Muscle of back (tissue), 11 donors: Measurements from ENCODE around the gene DNMT3A. TPM values are rescaled to one million over a fixed set of nuclear protein-coding genes. Genes with fewer than 3 reads are reported as not detected.
"Not testable (repeated sequence)": the region's sequence is repeated elsewhere in the genome, so short reads cannot be mapped to it uniquely, and the experiment has no call there.

Experiments used
- DNase-seq, 3 donors: peaks; one replicate each; pipeline versions ENCODE4 v3.0.0 to v3.0.0-alpha.2; 2013
- polyA plus RNA-seq, 10 donors: library from polyadenylated mRNA; unstranded; fragments of 120-200 nt; gene quantifications; one replicate each; pipeline ENCODE4 v1.2.1, GENCODE V29; 2013; ENCODE audit not compliant: insufficient read length in 10 of 10

Gene DNMT3A
- polyA plus RNA-seq, 10 donors: 45.6 to 60.4 (median 51.7) TPM

DNA sequence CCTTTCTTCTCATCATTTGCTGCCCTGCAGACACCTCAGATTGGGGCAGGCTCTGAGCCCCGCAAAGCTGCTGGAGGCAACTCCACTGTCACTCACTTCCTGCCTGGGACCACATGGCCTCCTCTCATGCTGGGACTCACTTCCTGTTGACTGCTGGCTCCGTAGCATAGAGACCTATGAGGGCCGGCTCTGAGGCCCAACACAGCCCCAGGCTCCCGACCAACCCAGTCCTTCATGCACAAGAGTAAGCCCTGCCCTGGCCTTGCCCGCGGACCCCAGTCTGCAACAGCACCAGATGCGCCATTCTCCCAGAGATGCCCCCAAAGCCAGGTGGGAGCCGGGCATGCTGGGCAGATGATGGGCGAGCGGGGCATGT, 55.7 kb downstream of the DNMT3A start:
- DNase-seq: no peak

DNA sequence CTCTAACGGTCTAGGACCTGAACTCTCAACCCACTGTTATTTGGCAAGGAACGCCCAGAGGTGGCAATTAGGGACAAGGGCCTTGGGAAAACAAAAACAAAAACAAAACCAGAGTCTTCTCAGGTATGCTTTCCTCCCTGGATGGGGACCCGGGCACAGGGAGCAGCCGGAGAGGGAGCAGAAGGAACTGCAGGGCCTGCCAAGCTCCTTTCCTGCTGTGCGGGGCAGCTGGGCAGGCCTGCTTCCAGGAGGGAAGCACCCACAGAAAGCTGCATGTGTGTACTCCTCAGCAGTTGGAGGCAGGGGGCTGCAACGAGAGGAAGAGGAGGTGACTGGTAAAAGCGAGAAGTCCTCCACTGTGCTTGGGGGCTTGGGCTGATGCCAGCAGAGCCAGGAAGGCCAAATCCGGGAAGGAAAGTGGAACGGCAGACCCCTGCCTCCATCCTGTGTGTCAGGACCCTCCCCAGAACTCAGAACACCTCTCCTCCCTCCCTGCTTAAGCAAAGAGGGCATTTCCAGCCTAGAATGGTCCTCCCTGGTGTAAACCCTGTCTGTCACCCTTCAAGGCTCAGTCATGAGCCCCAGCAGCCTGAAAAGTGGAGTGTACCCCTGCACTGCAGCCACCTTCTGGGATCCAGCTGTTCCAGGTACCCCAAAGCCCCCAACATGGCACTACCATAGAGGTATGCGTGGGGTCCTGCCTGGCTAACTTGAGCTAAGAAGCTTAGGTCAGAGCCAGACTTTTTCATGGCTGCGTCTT, 56.3 kb downstream of the DNMT3A start:
- DNase-seq: no peak

DNA sequence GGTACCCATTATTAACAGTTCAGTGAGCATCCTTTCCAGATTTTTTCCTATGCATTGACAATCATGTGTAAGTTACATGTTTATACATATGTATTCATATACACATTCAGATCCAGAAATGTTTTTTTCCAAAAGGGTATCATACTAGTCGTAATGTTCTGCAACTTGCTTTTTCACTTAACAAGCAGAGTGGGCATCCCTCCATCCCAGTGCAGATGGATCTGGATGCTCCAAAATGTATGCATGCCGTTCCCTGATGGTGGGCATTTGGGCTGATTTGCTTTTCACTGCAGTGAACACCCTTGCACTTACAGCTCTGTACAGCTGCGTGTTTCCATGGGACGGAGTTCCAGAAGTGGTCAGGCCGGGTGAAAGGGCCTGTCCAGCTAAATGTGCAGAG, 57.0 kb downstream of the DNMT3A start:
- DNase-seq: no peak

DNA sequence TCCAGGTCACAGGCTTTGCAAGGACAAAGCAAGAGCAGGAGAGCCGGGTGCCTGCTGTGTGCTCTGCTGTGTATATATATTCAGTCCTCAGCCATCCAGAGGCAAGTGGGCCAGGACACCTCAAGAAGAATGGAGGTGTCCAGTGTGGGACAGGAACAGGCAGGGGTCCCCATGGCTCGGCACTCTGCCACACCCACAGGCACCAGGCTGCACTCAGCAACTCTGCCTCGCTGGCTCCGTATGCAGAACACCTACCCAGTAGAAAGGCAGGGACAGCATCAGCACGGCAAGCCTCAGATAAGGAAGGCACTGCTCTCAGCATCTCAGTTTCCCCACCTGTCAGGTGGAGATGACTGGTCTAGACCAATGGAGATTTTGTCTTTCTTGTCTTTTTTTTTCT, 57.8 kb downstream of the DNMT3A start:
- no peak for DNase-seq

DNA sequence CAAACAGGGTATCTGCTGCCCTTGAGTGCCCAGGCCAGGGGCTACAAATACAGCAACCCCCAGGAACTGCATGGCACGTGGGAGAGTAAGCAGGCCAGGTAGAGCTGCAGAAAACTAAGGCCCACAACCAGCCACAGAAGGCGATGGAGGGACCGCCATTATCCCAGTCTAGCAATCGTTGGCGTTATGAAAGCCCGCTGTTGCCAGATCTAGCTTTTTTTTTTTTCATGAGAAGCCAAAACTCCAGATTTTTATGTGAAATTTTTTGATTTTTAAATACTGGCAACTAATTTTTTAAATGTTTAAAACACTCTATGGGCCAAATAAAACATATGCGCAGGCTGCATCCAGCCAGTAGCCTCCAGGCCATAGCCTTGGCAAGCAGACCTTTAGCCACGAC, 59.8 kb downstream of the DNMT3A start:
- no peak for DNase-seq

DNA sequence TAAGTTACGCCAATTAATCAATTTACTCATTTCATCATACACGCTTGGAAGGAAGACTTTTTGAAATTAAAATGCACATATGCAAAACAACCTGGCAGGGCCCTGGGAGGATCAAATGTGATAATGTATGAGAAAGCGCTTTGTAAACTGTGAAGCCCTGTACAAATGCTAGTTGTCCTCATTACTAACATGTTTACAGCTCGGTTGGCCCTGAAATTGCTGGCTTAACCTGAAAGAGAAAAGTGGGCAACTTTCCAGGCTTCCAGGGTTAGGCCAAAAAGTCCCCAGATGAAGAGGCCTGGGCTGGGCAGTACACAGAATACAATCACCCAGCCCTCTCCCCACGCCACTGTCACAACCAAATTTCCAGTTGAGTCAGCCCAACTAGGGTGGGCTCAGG, 60.2 kb downstream of the DNMT3A start:
- no peak for DNase-seq

DNA sequence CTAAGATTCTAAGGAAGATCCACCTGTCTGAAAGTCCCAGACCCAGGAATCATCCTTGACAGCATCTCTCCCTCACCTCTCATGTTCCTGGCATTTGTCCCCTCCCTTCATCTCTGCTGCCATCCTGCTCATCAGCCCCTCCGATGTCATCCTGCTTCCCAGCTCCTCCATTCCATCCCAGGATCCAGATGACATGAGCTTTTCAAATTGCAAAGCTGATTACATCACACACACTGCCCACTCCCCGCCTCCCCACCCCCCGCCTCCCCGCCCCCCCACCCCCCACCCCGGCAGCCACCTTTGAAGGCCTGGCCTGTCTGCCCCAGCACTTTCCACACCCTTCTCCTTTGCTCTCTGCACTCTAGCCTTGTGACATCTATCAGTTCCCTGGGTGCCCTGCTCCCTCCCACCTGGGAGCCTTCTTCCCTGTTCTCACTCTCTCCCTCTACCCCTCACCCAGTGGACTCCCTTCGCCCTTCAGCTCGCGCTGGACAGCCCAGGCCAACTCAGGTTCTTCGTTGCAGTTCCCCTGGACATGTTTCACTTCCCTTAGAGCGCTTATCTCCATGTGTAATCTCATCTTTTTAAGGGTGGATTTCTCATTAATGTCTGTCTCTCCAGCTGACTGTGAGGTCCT, 61.6 kb downstream of the DNMT3A start:
- DNase-seq: no peak

DNA sequence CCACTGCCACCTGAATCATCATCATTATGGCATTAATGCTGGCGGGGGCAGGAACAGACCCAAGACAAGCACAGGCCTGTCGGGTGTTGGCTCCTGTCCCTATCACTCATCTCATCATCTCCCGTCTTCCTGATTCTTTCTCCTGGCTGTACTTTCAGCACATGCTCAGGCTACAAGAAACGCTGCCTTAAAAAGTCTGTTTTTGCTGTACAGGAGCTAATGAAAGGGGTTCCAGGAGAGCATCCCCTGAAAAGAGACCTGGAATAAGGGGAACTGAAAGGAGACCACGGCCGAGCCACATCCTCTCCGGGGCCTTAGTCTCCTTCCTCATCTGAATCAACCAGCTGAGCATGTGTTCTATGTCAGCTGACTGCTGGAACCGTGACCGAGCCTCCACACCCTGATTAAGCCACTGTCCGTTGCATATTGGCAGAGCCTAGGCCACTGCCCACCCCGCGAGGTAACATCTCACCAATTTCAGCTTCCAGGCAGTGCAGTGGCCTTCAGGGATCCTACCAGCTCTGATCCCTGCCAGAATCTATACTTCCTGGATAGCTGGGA, 62.6 kb downstream of the DNMT3A start:
- peak in 2 of 3 donors; percentile 60 to 72 for DNase-seq

DNA sequence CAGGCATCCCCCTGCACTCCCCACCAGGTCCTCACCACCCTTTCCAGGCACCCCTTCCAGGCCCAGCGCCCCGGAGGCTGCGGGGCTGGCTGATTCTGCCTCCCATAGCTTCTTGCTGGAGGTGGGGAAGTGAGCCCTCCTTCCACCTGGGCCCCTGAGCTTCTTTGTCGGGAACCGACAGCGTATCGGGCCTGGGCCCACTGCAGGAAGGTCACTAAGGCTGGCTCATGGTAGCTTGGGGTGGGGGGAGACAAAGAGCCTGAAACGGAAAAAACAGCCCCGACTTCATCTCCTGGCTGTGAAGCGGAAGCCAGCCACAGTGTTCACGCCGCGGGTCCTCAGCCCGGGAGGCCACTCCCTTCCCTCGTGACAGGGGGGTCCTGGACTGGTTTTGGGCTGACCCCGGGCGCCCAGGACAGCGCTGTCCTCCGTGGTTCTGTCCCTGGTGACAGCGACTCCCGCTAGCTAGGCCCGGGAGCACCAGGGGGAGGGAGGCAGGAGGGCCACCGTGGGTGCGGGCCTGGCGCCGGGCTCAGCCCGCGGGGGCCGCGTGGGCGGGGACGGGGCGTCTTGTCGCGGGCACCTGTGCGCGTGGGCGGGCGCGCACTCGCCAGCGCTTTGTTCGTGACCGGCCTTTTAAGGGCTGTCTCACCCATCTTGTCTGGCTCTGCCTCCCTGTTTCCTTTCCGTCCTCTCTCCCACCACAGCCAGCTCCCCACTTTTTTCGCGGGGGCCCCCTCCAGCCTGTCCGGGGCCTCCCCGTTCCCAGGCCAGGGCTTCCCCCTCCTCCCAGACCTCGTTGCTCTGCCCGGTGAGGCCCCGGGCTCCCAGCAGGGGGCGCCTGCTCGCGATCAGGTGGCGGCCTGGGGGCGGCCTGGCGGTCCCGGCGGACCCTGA, 64.9 kb downstream of the DNMT3A start:
- DNase-seq: peak; percentile 49 to 85 (median 76)

DNA sequence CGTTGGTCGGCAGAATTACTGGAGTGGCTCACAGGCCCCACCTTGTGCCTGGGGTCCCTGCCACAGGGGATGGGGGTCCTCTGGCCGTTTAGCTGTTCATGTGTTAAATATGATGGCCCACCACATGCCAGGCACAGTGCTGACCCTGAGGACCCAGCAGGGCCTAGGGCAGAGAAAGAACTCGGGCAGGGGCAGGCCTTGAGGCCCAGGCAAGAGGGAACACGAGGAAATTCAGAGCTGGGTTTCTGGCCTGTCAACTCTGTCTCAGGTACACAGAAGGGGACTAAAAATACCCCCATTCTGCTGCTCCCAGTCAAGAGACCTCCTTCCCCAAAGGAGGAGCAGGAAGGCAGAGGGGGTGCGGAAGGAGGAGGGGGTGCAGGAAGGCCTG, 66.2 kb downstream of the DNMT3A start:
- DNase-seq: no peak

DNA sequence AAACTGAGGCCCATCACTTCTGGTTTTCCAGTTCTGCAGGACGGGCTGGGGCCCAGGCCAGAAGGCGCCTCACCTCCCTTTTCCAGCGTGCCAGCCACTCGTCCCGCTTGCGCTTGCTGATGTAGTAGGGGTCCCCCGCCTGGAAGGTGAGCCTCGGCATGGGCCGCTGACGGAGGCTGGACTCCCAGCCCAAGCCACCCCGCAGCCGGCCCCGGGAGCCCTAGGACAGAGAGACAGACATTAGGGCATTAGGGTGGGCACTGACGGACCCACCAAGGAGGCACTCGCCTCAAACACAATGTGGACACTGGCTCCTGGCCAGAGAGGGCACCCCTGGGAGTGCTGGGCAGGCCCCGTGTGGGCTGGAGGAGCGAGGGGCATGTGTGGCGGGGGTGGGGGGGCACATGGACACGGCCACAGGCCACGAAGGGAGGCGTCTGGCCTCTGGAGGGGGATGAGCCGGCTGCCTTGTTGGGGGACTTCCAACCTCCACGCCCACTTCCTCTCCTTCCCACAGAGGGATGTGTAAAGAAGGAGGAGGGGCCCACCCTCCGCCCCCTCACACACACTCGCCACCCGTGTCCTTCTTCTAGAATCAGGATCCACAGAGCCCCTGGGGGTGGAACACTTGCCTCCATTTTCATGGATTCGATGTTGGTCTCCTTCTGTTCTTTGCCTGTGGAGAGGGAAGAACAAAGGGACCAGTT, 66.7 kb downstream of the DNMT3A start:
- peak in 2 of 3 donors; percentile 63 to 81 for DNase-seq

DNA sequence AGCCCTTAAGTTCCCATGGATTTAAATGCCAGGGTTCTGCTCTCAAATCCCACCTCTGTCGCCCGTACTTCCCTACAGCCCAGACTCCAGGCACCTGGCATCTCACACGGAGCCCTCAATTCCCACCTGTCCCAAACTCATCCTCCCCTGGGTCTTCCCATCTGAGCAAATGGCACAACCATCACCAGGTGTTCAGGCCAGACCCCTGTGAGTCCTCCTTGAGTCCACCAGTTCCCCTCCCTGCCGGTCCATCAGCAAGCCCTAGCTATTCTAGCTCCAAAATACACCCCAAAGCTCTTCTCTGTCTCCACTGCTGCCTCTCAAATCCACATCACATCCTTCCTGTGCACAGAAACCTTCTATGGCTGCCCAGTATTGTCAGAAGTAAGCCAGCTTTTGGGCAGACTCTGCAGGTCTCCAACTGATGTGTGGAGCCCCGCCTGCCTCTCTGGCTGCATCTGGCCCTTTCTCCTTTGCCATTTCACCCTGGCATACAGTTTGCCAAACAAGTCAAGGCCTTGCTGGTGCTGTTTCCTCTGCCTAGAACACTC, 67.7 kb downstream of the DNMT3A start:
- no peak for DNase-seq

DNA sequence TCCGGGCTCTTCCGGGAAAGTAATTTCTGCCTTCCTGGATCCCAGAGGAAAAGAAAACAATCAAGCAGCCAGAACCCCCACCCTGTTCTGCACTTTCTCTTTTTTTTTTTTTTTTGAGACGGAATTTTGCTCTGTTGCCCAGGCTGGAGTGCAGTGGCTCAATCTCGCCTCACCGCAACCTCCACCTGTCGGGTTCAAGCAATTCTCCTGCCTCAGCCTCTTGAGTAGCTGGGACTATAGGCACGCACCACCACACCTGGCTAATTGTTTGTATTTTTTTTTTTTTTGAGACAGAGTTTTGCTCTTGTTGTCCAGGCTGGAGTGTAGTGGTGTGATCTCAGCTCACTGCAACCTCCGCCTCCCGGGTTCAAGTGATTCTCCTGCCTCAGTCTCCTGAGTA, 69.0 kb downstream of the DNMT3A start:
- not testable (repeated sequence) for DNase-seq

DNA sequence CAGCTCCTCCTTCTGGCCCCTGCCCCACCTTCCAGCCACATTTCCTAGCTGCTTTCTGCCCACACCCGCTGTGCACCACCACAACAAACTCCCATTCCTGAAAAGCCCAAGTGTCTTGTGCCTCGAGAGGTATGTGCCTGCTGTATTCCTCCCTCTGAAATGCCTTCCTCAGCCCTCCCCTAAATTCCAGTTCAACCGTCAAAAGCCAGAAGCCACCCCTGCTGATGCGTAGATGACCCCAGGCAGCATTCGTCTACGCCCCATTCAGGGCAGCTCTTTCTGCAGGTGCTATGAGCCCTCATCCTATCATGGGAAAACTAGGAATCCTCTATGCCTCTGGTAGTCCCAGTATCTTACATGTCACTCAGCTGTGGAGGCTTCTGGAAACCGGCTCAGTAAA, 71.7 kb downstream of the DNMT3A start:
- DNase-seq: no peak

DNA sequence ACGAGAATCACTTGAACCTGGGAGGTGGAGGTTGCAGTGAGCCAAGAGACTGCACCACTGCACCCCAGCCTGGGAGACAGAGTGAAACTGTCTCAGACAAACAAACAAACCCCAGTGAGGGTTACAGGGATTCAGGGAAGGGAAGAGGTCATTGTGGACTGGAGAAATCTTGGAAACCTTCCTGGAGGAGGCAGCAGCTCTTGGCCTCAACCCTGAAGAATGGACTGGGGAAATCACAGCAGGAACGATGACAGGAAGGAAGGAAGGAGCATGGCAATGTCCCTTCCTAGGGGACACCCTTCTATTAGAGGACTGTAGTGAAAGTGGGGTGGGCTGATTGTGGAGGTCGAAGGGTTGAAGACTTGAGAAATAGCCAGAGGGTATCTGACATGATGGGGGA, 72.5 kb downstream of the DNMT3A start:
- DNase-seq: no peak

DNA sequence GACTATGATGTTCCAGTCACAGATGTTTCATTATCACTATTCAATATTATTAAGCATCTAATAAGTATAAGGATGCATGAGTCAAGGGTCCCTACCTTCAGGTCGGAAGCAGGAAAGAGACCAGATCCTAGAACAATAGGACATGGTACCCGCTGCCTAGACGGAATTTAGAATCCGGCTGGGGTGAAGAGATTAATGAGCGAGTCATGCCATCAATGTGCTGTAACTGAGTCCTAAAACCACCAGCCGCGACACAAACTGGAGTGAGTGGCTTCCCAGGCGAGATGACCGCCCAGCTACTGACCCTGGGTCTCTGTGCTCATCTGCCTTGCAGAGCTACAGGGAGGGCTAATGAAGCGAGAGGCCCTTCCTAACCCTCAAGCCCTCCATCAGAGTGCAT, 73.6 kb downstream of the DNMT3A start:
- DNase-seq: no peak

DNA sequence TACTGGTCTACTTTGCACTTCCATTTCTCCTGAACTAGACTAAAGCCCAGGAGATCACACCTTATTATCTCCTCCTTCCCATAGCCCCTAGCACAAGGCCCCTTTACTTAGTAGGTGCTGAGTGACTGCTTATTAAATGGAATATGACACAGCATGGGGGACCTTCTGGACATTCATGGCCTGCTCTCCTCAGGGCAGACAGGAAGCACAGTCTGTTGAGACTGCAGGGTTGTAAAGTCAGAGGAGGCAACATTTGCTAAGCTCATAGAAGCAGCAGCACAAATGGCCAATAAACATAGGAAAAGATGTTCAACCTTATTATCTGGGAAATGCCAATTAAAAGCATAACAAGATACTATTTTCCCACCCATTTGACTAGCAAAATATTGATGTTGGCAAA, 75.3 kb downstream of the DNMT3A start:
- DNase-seq: no peak

DNA sequence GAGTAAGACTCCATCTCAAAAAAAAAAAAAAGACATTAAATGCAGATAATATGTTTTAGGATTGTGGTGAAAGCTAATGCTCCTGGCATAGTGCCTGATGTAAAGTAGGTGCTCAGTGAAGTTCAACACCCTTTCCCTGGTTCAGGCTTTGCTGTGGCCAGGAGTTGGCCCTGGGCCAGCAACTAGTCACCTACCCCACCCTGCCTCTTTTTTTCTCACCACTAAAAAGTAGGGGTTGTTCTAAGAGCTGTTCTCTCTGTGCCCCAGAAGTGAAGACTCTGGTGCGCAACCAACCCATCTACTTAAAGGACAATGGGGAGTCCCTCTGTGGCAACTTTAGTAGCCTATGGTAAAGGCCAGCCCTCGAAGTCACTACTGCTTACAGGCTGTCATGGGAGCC, 75.9 kb downstream of the DNMT3A start:
- no peak for DNase-seq

DNA sequence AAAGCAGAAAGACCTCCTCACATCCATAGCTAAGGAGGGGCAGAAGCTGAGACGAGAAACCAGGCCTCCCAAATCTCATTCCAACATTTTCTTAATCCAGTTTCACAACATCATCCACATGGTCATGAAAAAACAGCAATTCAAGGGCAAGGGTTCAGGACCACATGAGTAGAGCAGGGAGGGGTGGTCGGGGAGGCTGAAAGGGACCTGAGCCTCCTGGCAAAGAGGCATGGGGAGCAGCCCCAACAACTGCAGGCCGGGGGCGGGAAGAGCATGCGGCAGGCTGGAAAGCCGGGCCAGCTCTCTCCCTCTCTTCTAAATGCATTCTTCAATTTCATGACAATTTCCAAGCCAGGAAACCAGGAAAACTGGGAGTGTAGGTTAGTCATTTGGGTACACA, 76.7 kb downstream of the DNMT3A start:
- no peak for DNase-seq

DNA sequence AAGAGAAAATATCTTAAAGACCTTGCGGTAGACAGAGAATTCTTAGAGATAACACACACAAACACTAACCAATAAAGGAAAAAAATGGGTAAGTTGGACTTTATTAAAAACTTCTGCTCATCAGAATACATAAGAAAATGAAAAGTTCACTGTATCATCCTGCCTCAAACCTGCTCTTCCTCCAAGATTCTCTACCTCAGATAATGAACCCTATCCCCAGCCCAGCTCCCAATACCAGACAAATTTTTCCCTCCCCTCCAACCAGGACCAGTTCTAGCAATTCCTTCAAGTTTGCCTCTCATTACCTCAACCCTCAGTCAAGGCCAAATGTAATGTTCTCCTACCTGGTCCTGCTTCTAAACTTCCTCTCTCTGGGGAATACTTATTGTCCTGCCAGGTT, 79.4 kb downstream of the DNMT3A start:
- no peak for DNase-seq

DNA sequence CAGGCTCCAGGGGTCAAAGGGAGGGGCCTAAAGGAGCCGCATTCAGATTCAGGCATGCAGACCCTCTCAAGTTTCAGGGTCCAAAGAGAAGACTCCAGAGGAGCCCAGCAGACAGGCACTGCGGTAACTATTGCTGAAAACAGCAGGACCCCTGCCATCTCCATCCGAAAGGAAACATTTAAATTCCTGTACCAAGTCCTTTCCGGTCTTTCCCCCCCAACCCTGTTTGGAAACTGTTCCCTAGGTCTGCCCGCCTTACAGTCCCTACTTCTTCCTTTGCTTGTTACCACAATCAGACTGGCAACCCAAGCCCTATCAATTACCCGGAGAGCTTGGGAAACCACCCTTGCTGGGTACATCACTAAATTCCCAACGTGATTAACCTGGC, 82.0 kb downstream of the DNMT3A start:
- no peak for DNase-seq
